GM18909 (cell line): ENCODE measurements around the gene ASB13.
A peak's percentile ranks its signal among the peaks of the same experiment; 100 is the strongest.

Source experiments
- ATAC-seq: cut with Tn5 transposase; IDR thresholded peaks from one replicate; pipeline ENCODE4 v1.9.1; 2021; ENCODE audit warnings: mild to moderate bottlenecking; ENCODE audit not compliant: unreplicated experiment, poor library complexity

ASB13 gene

GRCh38 chr10:5666008-5666840 lies at the start of gene ASB13:
ASB13 (minus strand) TSS chr10:5666595; CDS start chr10:5666551, 44 bp downstream.
- ATAC-seq = peak; percentile 71

GRCh38 chr10:5711642-5712041 lies 45.2 kb upstream of the ASB13 start:
- ATAC-seq = no peak

GRCh38 chr10:5710859-5711258 lies 44.5 kb upstream of the ASB13 start:
- ATAC-seq = no peak

GRCh38 chr10:5709865-5710264 lies 43.5 kb upstream of the ASB13 start:
- no peak for ATAC-seq

GRCh38 chr10:5708356-5708755 lies 42.0 kb upstream of the ASB13 start:
- no peak for ATAC-seq

- ATAC-seq = no peak
Measured at GRCh38 chr10:5698062-5698461, 31.7 kb upstream of the ASB13 start.

- ATAC-seq = no peak
Measured at GRCh38 chr10:5697342-5697741, 30.9 kb upstream of the ASB13 start.

- no peak for ATAC-seq
Measured at GRCh38 chr10:5694573-5694972, 28.2 kb upstream of the ASB13 start.

- peak; percentile 84 for ATAC-seq
Measured at GRCh38 chr10:5692461-5693358, 26.3 kb upstream of the ASB13 start.

- ATAC-seq = no peak
Measured at GRCh38 chr10:5691786-5692185, 25.4 kb upstream of the ASB13 start.

- ATAC-seq = no peak
Measured at GRCh38 chr10:5688587-5688986, 22.2 kb upstream of the ASB13 start.

- ATAC-seq = no peak
Measured at GRCh38 chr10:5685764-5686240, 19.4 kb upstream of the ASB13 start.

GRCh38 chr10:5684971-5685763 lies 18.8 kb upstream of the ASB13 start:
- ATAC-seq = peak; percentile 54

GRCh38 chr10:5684318-5684970 lies 18.0 kb upstream of the ASB13 start, which contains the start of gene TASOR2:
TASOR2 (plus strand) TSS chr10:5684838; CDS start chr10:5720643, 35,805 bp downstream.
- ATAC-seq = peak; percentile 75

- no peak for ATAC-seq
Measured at GRCh38 chr10:5683065-5683464, 16.7 kb upstream of the ASB13 start.

GRCh38 chr10:5681930-5682329 lies 15.5 kb upstream of the ASB13 start:
- ATAC-seq = no peak

GRCh38 chr10:5679606-5680005 lies 13.2 kb upstream of the ASB13 start:
- ATAC-seq = no peak

- ATAC-seq = no peak
Measured at GRCh38 chr10:5679037-5679435, 12.6 kb upstream of the ASB13 start.

GRCh38 chr10:5678397-5679036 lies 12.1 kb upstream of the ASB13 start:
- ATAC-seq = no peak
